ENCODE measurements around the gene DHRSX.
"Not testable (repeated sequence)": the region's sequence is repeated elsewhere in the genome, so short reads cannot be mapped to it uniquely, and the experiment has no call there.

DHRSX gene, protein sequence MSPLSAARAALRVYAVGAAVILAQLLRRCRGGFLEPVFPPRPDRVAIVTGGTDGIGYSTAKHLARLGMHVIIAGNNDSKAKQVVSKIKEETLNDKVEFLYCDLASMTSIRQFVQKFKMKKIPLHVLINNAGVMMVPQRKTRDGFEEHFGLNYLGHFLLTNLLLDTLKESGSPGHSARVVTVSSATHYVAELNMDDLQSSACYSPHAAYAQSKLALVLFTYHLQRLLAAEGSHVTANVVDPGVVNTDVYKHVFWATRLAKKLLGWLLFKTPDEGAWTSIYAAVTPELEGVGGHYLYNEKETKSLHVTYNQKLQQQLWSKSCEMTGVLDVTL

DNA sequence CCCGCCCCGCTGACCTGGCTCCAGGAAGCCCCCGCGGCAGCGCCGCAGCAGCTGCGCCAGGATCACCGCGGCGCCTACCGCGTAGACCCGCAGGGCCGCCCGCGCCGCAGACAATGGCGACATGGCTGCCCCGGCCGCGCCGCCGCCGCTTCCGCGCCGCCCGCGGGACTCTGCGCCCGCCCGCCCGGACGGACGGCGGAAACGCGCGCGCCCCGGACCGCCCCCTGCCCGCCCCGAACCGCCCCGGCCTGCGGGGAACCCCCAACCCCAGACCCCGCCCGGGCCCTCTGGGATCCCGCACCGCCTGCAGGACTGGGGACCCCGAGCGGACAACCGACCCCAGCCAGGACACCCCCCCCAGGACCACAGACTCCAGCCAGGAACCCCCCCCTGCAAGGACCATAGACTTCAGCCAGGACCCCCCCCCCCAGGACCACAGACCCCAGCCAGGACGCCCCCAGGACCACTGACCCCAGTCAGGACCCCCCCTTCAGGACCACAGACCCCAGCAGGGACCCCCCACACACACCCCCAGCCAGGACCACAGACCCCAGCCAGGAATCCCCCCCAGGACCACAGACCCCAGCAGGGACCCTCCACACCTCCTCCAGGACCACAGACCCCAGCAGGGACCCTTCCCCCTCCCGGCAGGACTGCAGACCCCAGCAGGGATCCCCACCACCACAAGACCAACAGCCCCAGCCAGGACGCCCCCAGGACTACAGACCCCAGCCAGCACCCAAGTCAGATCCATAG lies at the start of gene DHRSX, which contains the start of gene ZBED1:
DHRSX (minus strand) TSS at position 174 of the 756 bp plus-strand sequence; CDS start at position 123, 51 bp downstream.
ZBED1 (minus strand) TSS at position 174 of the 756 bp plus-strand sequence. CDS start 10,257 bp downstream, outside the sequence.
- peak; percentile 23 to 51 (median 26) for DNase-seq (ENCODE audit: low read depth in 2 of 3, low spot score in 1 of 3)

- DNase-seq (ENCODE audit: low read depth in 2 of 3, low spot score in 1 of 3) = no peak
These were observed 49.1 kb upstream of the DHRSX start for GRCh38 chrX:2549876-2550275.

- DNase-seq (ENCODE audit: low read depth in 2 of 3, low spot score in 1 of 3) = no peak
These were observed 48.1 kb upstream of the DHRSX start for GRCh38 chrX:2548711-2549423.

DNA sequence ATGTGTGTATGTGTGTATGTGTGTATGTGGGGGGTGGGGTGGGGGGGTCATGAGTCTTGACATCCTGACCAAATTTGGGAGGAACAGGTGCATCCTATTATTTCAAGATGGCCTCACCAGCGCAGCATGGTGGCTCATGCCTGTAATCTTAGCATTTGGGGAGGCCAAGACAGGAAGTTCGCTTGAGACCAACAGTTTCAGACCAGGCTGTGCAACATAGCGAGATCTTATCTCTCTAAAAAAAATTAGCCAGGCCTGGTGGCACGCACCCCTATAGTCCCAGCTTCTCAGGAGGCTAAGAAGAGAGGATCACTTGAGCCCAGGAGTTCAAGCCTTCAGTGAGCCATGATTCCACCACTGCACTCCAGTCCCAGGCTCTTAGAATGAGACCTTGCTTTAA lies 47.0 kb upstream of the DHRSX start:
- DNase-seq (ENCODE audit: low read depth in 2 of 3, low spot score in 1 of 3) = no peak

DNA sequence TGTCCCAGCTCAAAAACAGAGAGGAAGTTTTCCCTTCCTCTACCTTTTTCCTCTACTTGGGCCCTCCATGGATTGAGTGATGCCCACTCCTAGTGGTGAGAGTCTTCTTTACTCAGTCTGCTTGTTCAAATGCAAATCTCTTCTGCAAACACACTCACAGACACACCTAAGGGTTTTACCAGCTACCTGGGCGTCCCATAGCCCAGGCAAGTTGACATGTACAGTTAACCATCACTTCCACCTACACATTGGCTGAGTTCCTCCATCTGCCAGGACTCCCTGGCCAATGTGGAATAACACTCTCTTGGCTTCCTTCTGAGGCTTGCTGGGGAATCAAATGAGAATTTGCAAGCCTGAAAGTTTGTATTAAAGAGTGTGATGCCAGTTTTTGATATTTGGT lies 45.7 kb upstream of the DHRSX start:
- no peak for DNase-seq (ENCODE audit: low read depth in 2 of 3, low spot score in 1 of 3)

GRCh38 chrX:2545144-2545543 lies 44.4 kb upstream of the DHRSX start:
- DNase-seq (ENCODE audit: low read depth in 2 of 3, low spot score in 1 of 3) = no peak

DNA sequence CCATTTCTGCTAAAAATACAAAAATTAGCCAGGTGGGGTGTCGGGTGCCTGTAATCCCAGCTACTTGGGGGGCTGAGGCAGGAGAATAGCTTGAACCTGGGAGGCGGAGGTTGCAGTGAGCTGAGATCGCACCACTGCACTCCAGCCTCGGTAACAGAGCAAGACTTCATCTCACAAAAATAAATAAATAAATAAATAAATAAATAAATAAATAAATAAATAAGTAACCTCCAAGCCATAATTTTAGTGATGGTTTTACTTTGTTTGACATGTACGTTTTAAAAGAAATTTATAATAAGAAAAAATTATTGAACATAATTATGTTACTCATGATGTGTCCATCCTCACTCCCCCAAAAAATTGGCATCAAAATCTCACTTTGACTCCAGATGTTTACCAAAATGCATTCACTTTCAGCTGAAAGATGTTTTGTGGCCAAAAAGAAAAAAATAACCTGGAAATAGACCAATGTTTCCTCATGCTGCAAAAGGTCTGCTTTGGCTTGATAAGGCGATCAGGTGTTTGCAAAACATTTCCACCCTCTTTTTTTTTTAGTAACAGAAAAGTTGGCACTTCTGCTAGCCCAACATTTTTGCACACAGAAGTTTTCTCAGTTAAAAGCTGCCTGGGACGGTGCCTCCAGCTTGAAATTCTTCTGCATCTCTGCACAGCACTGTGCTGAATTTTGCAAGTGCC lies 42.2 kb upstream of the DHRSX start:
- no peak for DNase-seq (ENCODE audit: low read depth in 2 of 3, low spot score in 1 of 3)

DNA sequence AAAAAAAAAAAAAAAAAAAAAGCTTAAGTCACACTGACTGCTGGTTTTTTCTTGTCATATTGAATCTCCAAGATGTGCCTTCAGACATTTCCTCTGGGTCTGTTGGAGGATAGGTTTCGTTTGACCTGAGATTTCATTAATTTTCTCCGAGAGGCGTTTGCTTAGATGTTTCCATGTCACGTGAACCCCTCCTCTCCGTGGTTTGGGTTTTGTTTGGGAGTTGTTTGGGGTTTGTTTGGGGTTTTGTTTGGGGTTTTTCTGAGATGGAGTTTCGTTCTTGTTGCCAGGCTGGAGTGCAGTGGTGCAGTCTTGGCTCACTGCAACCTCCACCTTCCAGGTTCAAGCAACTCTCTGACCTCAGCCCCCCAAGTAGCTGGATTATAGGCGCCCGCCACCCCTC lies 40.8 kb upstream of the DHRSX start:
- no peak for DNase-seq (ENCODE audit: low read depth in 2 of 3, low spot score in 1 of 3)

DNA sequence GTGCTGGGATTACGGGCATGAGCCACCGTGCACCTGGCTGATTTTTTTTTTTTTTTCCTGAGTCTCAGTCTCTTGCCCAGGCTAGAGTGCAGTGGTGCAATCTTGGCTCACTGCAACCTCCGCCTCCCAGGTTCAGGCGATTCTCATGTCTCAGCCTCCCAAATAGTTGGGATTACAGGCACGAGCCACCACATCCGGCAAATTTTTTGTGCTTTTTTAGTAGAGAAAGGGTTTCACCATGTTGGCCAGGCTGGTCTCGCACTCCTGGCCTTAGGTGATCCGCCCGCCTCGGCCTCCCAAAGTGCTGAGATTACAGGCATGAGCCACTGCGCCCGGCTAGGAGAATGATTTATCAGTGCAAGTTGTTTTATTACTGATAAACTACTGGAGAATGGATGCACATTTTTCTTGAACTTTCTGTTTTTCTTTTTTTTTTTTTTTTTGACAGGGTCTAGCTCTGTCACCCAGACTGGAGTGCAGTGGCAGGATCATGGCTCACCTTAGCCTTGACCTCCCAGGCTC lies 39.7 kb upstream of the DHRSX start:
- no peak for DNase-seq (ENCODE audit: low read depth in 2 of 3, low spot score in 1 of 3)

- DNase-seq (ENCODE audit: low read depth in 2 of 3, low spot score in 1 of 3) = no peak
These were observed 38.8 kb upstream of the DHRSX start for GRCh38 chrX:2539586-2539985.

GRCh38 chrX:2538031-2538757 lies 37.4 kb upstream of the DHRSX start:
- no peak for DNase-seq (ENCODE audit: low read depth in 2 of 3, low spot score in 1 of 3)

DNA sequence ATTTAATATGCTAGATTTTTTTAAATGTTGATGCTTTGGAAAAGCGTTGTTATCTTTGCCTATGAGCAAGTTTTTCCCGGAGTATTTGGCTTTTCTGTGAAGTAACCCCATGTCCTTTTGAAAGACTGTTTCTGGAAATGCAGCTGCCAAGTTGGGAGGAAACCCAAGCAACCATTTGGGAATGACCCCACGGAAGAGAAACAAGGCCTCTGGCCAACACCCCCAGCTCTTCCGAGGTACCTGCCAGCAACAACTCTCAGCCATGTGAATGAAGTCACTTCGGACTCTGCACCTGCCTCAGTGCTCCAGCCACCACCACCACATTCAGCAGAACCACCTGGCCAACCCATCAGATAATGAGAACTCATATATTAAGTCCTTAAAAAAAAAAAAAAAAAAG lies 36.2 kb upstream of the DHRSX start:
- no peak for DNase-seq (ENCODE audit: low read depth in 2 of 3, low spot score in 1 of 3)

GRCh38 chrX:2536141-2536540 lies 35.4 kb upstream of the DHRSX start:
- no peak for DNase-seq (ENCODE audit: low read depth in 2 of 3, low spot score in 1 of 3)

DNA sequence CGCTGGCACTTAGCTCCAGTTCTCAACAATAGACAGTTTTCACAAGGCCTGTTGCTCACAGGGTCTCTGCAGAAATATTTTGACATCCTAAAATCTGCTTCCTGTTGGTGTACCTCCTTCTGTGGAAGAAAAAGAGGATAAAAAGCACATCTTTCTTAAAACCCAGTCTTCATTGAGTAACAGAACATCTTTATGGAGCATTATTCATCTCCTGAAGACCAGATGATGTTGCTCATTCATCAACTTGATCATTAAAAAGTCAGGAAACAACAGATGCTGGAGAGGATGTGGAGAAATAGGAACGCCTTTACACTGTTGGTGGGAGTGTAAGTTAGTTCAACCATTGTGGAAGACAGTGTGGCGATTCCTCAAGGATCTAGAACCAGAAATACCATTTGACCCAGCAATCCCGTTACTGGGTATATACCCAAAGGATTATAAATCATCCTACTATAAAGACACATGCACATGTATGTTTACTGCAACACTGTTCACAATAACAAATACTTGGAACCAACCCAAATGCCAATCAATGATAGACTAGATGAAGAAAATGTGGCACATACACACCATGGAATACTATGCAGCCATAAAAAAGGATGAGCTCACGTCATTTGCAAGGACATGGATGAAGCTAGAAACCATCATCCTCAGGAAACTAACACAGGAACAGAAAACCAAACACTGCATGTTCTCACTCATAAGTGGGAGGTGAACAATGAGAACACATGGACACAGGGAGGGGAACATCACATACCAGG lies 33.7 kb upstream of the DHRSX start:
- DNase-seq (ENCODE audit: low read depth in 2 of 3, low spot score in 1 of 3) = not testable (repeated sequence)

DNA sequence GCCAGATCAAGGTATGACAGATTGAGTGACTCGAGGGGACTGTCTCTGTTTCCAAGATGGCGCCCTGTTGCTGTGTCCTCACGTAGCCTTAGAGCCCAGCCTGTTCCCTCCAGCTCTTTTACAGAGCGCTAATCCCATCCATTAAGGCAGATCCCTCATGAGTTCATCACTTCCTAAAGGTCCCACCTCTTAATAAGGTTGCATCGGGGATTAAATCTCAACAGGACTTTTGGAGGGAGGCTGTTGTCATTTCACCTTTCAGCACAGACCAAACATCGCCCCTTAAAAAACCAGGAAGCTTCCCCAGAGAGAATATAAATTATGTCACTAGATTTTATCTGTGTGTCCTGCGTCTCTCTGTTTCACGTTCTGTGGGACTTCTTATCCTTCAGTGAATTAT lies 32.6 kb upstream of the DHRSX start:
- no peak for DNase-seq (ENCODE audit: low read depth in 2 of 3, low spot score in 1 of 3)

- DNase-seq (ENCODE audit: low read depth in 2 of 3, low spot score in 1 of 3) = no peak
These were observed 25.6 kb upstream of the DHRSX start for GRCh38 chrX:2526390-2526789.

GRCh38 chrX:2523911-2524310 lies 23.1 kb upstream of the DHRSX start:
- no peak for DNase-seq (ENCODE audit: low read depth in 2 of 3, low spot score in 1 of 3)

- DNase-seq (ENCODE audit: low read depth in 2 of 3, low spot score in 1 of 3) = no peak
These were observed 21.2 kb upstream of the DHRSX start for GRCh38 chrX:2521927-2522386.
